Ishikawa (cell line): ENCODE results near the gene COMMD8.

Experiments used
- CEBPB ChIP-seq: IDR thresholded peaks from 2 replicates; pipeline ENCODE4 v1.6.1; 2012
- CREB1 ChIP-seq: IDR thresholded peaks from 2 replicates; pipeline ENCODE4 v1.6.1; 2012; ENCODE audit warnings: low read depth
- EGR1 ChIP-seq: IDR thresholded peaks from 2 replicates; pipeline ENCODE4 v1.6.1; 2012
- EP300 ChIP-seq: IDR thresholded peaks from 2 replicates; pipeline ENCODE4 v1.6.1; 2012; ENCODE audit warnings: borderline replicate concordance
- FOXM1 ChIP-seq: IDR thresholded peaks from 2 replicates; pipeline ENCODE4 v1.6.1; 2012; ENCODE audit warnings: low read depth, borderline replicate concordance
- MAX ChIP-seq: IDR thresholded peaks from 2 replicates; pipeline ENCODE4 v1.6.1; 2012
- NFIC ChIP-seq: IDR thresholded peaks from 2 replicates; pipeline ENCODE4 v1.6.1; 2012
- RAD21 ChIP-seq: IDR thresholded peaks from 2 replicates; pipeline ENCODE4 v1.6.1; 2012; ENCODE audit warnings: low read depth
- REST ChIP-seq: IDR thresholded peaks from 2 replicates; pipeline ENCODE4 v1.6.1; 2012; ENCODE audit warnings: low read depth, mild to moderate bottlenecking
- TAF1 ChIP-seq: IDR thresholded peaks from 2 replicates; pipeline ENCODE4 v1.6.1; 2012; ENCODE audit warnings: low read depth, mild to moderate bottlenecking
- TCF12 ChIP-seq: IDR thresholded peaks from 2 replicates; pipeline ENCODE4 v1.6.1; 2012; ENCODE audit warnings: low read depth
- TEAD4 ChIP-seq: IDR thresholded peaks from 2 replicates; pipeline ENCODE4 v1.6.1; 2012
- USF1 ChIP-seq: IDR thresholded peaks from 2 replicates; pipeline ENCODE4 v1.6.1; 2012
- YY1 ChIP-seq: IDR thresholded peaks from 2 replicates; pipeline ENCODE4 v1.6.1; 2012; ENCODE audit warnings: low read depth
- ZBTB7A ChIP-seq: IDR thresholded peaks from 2 replicates; pipeline ENCODE4 v1.6.1; 2012; ENCODE audit warnings: low read depth

Gene COMMD8

GRCh38 chr4:47463235-47463956, at the start of gene COMMD8:
TSS of gene COMMD8 (minus strand) at chr4:47463702. CDS start at chr4:47463651, 51 bp downstream.
- no peak for TF ChIP-seq RAD21
- no peak for TF ChIP-seq TEAD4
- TF ChIP-seq ZBTB7A = no peak
- 0 out of 2 replicates have a peak, but pooled peaks have one; percentile 45 for TF ChIP-seq YY1
- no peak for TF ChIP-seq CEBPB
- TF ChIP-seq TCF12 = 0 out of 2 replicates have a peak, but pooled peaks have one; percentile 31
- no peak for TF ChIP-seq EGR1
- TF ChIP-seq FOXM1 = no peak
- no peak for TF ChIP-seq REST
- TF ChIP-seq TAF1 = peak; percentile 78
- no peak for TF ChIP-seq CREB1
- peak; percentile 100 for TF ChIP-seq USF1
- TF ChIP-seq NFIC = no peak
- TF ChIP-seq EP300 = no peak
- peak; percentile 86 for TF ChIP-seq MAX

- no peak for TF ChIP-seq TAF1
- no peak for TF ChIP-seq NFIC
- no peak for TF ChIP-seq TEAD4
- no peak for TF ChIP-seq RAD21
- TF ChIP-seq YY1 = no peak
- TF ChIP-seq EP300 = no peak
- TF ChIP-seq REST = no peak
Measured at GRCh38 chr4:47510506-47511143, 47.1 kb upstream of the COMMD8 start.

GRCh38 chr4:47505666-47506065, 42.2 kb upstream of the COMMD8 start:
- TF ChIP-seq TEAD4 (no peak), EGR1 (no peak), REST (no peak), YY1 (no peak), CREB1 (no peak), EP300 (no peak), TAF1 (no peak), NFIC (no peak), FOXM1 (no peak), TCF12 (no peak), RAD21 (no peak), USF1 (no peak), ZBTB7A (no peak), MAX (no peak)

- no peak for TF ChIP-seq CEBPB
- no peak for TF ChIP-seq ZBTB7A
- no peak for TF ChIP-seq CREB1
- TF ChIP-seq USF1 = no peak
- TF ChIP-seq EGR1 = no peak
- no peak for TF ChIP-seq NFIC
- TF ChIP-seq REST = no peak
- no peak for TF ChIP-seq YY1
- no peak for TF ChIP-seq FOXM1
- TF ChIP-seq TAF1 = no peak
- no peak for TF ChIP-seq EP300
- no peak for TF ChIP-seq MAX
- TF ChIP-seq TEAD4 = no peak
- no peak for TF ChIP-seq TCF12
- TF ChIP-seq RAD21 = no peak
Measured at GRCh38 chr4:47505147-47505546, 41.6 kb upstream of the COMMD8 start.
